HPDE6-E6E7 (cell line): ENCODE results near the gene CDK11A.
"Not testable (repeated sequence)": the region's sequence is repeated elsewhere in the genome, so short reads cannot be mapped to it uniquely, and the experiment has no call there.

Experiments used
- DNase-seq: peaks from one replicate; pipeline ENCODE4 v3.0.0; 2011; ENCODE audit warnings: missing footprints; ENCODE audit errors: extremely low spot score

Gene CDK11A

GRCh38 chr1:1754051-1754815, 30.1 kb upstream of the CDK11A start:
- no peak for DNase-seq

- no peak for DNase-seq
Observed at GRCh38 chr1:1753607-1754005, 29.4 kb upstream of the CDK11A start.

- no peak for DNase-seq
Observed at GRCh38 chr1:1752636-1753606, 28.8 kb upstream of the CDK11A start.

GRCh38 chr1:1752190-1752589, 28.0 kb upstream of the CDK11A start:
- no peak for DNase-seq

GRCh38 chr1:1749941-1750340, 25.8 kb upstream of the CDK11A start:
- DNase-seq: not testable (repeated sequence)

GRCh38 chr1:1748686-1749321, 24.6 kb upstream of the CDK11A start:
- DNase-seq: no peak

- DNase-seq: not testable (repeated sequence)
Observed at GRCh38 chr1:1746566-1746909, 22.4 kb upstream of the CDK11A start.

- DNase-seq: not testable (repeated sequence)
Observed at GRCh38 chr1:1745651-1746565, 21.8 kb upstream of the CDK11A start.

- DNase-seq: not testable (repeated sequence)
Observed at GRCh38 chr1:1742529-1742928, 18.4 kb upstream of the CDK11A start.

GRCh38 chr1:1741013-1741412, 16.9 kb upstream of the CDK11A start:
- peak; percentile 64 for DNase-seq

GRCh38 chr1:1738799-1739337, 14.7 kb upstream of the CDK11A start:
- not testable (repeated sequence) for DNase-seq

GRCh38 chr1:1737675-1738590, 13.8 kb upstream of the CDK11A start:
- not testable (repeated sequence) for DNase-seq

- DNase-seq: no peak
Observed at GRCh38 chr1:1732381-1732780, 8.2 kb upstream of the CDK11A start.

- no peak for DNase-seq
Observed at GRCh38 chr1:1730870-1731269, 6.7 kb upstream of the CDK11A start.

GRCh38 chr1:1730230-1730629, 6.1 kb upstream of the CDK11A start:
- not testable (repeated sequence) for DNase-seq

- not testable (repeated sequence) for DNase-seq
Observed at GRCh38 chr1:1729116-1729816, 5.1 kb upstream of the CDK11A start.

GRCh38 chr1:1728308-1729005, 4.3 kb upstream of the CDK11A start:
- DNase-seq: not testable (repeated sequence)

- DNase-seq: not testable (repeated sequence)
Observed at GRCh38 chr1:1727131-1727651, 3.0 kb upstream of the CDK11A start.
